Mononuclear cell (primary cell): ENCODE measurements around the gene AMBP. TPM values are rescaled to one million over a fixed set of nuclear protein-coding genes. Genes with fewer than 3 reads are reported as not detected.

Experiments
- H3K27me3 ChIP-seq: 2 replicates; pipeline ENCODE4 v1.6.0; 2011; ENCODE audit warnings: low read length, control low read depth; ENCODE audit not compliant: insufficient read depth
- H3K4me1 ChIP-seq: 2 replicates; pipeline ENCODE4 v1.5.1; 2011; ENCODE audit warnings: mild to moderate bottlenecking, low read length, control low read depth; ENCODE audit not compliant: insufficient read depth
- H3K4me3 ChIP-seq: 2 replicates; pipeline ENCODE4 v1.5.1; 2011; ENCODE audit warnings: mild to moderate bottlenecking, low read length, moderate library complexity
- H3K9me3 ChIP-seq: 2 replicates; pipeline ENCODE4 v1.5.1; 2011; ENCODE audit warnings: low read depth, mild to moderate bottlenecking, control low read depth, low read length
- total RNA-seq: library from RNA; depleted of rRNA; stranded (reverse); fragments of >200 nt; gene quantifications from one replicate; pipeline ENCODE4 v1.2.3, GENCODE V29; 2012

The AMBP gene
- total RNA-seq: not detected

- H3K4me3 ChIP-seq: no peak within 1 kb of the TSS
- H3K9me3 ChIP-seq: no peaks in the 10 kb centered on the region
- no peaks in the 10 kb centered on the region for H3K27me3 ChIP-seq
- H3K4me1 ChIP-seq: no peaks in the 10 kb centered on the region
Measured at GRCh38 chr9:114078021-114078780, at the start of gene AMBP. AMBP (minus strand) TSS chr9:114078300; CDS start chr9:114078209, 91 bp downstream.

GRCh38 chr9:114126247-114127060 is 48.4 kb upstream of the AMBP start:
- no peaks in the 10 kb centered on the region for H3K4me1 ChIP-seq
- H3K27me3 ChIP-seq: no peaks in the 10 kb centered on the region
- H3K9me3 ChIP-seq: no peaks in the 10 kb centered on the region
- no peak overlapping the region for H3K4me3 ChIP-seq

GRCh38 chr9:114125476-114126013 is 47.4 kb upstream of the AMBP start:
- no peaks in the 10 kb centered on the region for H3K9me3 ChIP-seq
- no peaks in the 10 kb centered on the region for H3K27me3 ChIP-seq
- H3K4me3 ChIP-seq: no peak overlapping the region
- H3K4me1 ChIP-seq: no peaks in the 10 kb centered on the region

GRCh38 chr9:114124666-114125475 is 46.8 kb upstream of the AMBP start:
- no peaks in the 10 kb centered on the region for H3K4me1 ChIP-seq
- no peaks in the 10 kb centered on the region for H3K9me3 ChIP-seq

GRCh38 chr9:114124138-114124537 is 46.0 kb upstream of the AMBP start:
- H3K4me3 ChIP-seq: no peak overlapping the region
- no peaks in the 10 kb centered on the region for H3K4me1 ChIP-seq
- H3K9me3 ChIP-seq: no peaks in the 10 kb centered on the region
- H3K27me3 ChIP-seq: no peaks in the 10 kb centered on the region

More at GRCh38 chr9:114124666-114125475, 46.8 kb upstream of the AMBP start:
- H3K4me3 ChIP-seq: no peak overlapping the region
- H3K27me3 ChIP-seq: no peaks in the 10 kb centered on the region

- Histone ChIP-seq H3K4me1 (no peaks in the 10 kb centered on the region), H3K27me3 (no peaks in the 10 kb centered on the region), H3K9me3 (no peaks in the 10 kb centered on the region), H3K4me3 (no peak overlapping the region)
Measured at GRCh38 chr9:114123031-114123977, 45.2 kb upstream of the AMBP start.

- H3K4me1 ChIP-seq: no peaks in the 10 kb centered on the region
- no peak overlapping the region for H3K4me3 ChIP-seq
- no peaks in the 10 kb centered on the region for H3K9me3 ChIP-seq
- no peaks in the 10 kb centered on the region for H3K27me3 ChIP-seq
Measured at GRCh38 chr9:114122136-114123027, 44.3 kb upstream of the AMBP start.

- H3K9me3 ChIP-seq: no peaks in the 10 kb centered on the region
- no peaks in the 10 kb centered on the region for H3K27me3 ChIP-seq
- H3K4me1 ChIP-seq: no peaks in the 10 kb centered on the region
- no peak overlapping the region for H3K4me3 ChIP-seq
Measured at GRCh38 chr9:114121227-114122135, 43.4 kb upstream of the AMBP start.

GRCh38 chr9:114120192-114121014 is 42.3 kb upstream of the AMBP start:
- no peaks in the 10 kb centered on the region for H3K4me1 ChIP-seq
- no peaks in the 10 kb centered on the region for H3K27me3 ChIP-seq
- H3K9me3 ChIP-seq: no peaks in the 10 kb centered on the region
- H3K4me3 ChIP-seq: no peak overlapping the region

GRCh38 chr9:114119242-114120191 is 41.4 kb upstream of the AMBP start:
- H3K4me1 ChIP-seq: no peaks in the 10 kb centered on the region
- no peaks in the 10 kb centered on the region for H3K9me3 ChIP-seq
- no peak overlapping the region for H3K4me3 ChIP-seq
- no peaks in the 10 kb centered on the region for H3K27me3 ChIP-seq
